DND-41 (cell line): Measurements from ENCODE around the gene PRRC1.

Experiments used
- EZH2 ChIP-seq: IDR thresholded peaks from 3 replicates; pipeline ENCODE4 v1.6.1; 2012; ENCODE audit warnings: borderline replicate concordance, low read depth, mild to moderate bottlenecking, moderate library complexity, low read length, inconsistent platforms; ENCODE audit not compliant: severe bottlenecking
- TF ChIP-seq, protein P1 (sequence below): IDR thresholded peaks from 2 replicates; pipeline ENCODE4 v1.5.1; 2012; ENCODE audit warnings: borderline replicate concordance, low read length, moderate library complexity, mild to moderate bottlenecking; ENCODE audit not compliant: poor library complexity, severe bottlenecking; ENCODE audit errors: extremely low read depth

DNA sequence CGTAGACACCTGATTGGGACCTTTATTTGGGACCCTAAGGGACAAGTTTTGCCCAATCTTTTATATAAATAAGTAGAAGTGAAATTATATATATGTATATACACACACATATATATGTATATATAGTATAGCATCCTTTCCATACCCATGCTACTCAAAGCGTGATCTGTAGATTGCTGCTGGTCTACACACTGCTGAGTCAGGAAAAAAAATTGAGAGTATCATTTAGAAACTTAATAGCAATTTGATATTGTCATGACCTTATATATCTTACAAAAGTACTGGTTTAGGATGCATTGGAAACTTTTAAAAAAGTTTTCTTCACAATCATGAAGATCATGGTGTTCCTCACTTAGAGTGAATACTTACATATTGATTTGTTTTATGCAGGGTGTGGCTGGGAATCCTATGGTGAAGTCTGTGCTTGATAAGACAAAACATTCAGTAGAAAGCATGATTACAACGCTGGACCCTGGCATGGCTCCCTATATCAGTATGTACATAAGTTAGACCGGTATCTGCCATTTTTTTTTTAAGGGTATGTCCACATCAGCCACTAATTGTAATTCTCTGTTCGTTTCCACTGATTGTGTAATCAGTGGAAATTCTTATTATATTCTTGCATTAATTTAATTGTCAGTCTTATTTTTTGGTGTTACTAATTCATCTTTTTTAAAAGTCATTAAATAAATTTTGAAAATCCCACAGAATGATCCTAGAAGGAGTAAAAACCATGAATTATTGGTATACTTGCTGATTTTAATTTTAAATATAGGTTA lies 12.7 kb downstream of the PRRC1 start:
- TF ChIP-seq, protein P1, sequence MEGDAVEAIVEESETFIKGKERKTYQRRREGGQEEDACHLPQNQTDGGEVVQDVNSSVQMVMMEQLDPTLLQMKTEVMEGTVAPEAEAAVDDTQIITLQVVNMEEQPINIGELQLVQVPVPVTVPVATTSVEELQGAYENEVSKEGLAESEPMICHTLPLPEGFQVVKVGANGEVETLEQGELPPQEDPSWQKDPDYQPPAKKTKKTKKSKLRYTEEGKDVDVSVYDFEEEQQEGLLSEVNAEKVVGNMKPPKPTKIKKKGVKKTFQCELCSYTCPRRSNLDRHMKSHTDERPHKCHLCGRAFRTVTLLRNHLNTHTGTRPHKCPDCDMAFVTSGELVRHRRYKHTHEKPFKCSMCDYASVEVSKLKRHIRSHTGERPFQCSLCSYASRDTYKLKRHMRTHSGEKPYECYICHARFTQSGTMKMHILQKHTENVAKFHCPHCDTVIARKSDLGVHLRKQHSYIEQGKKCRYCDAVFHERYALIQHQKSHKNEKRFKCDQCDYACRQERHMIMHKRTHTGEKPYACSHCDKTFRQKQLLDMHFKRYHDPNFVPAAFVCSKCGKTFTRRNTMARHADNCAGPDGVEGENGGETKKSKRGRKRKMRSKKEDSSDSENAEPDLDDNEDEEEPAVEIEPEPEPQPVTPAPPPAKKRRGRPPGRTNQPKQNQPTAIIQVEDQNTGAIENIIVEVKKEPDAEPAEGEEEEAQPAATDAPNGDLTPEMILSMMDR = no peak
- no peak for TF ChIP-seq EZH2
